ENCODE results near the gene CPN2. TPM values are rescaled to one million over a fixed set of nuclear protein-coding genes. Genes with fewer than 3 reads are reported as not detected.

CPN2 gene
- total and polyA plus RNA-seq, 2 of the 13 experiments (the other 11 are each of a cell fraction or from before 2014, with no cell fraction given) = 26.7 to 27.7 TPM

- peak; percentile 98 for TF ChIP-seq EEA1 (CRISPR knock-in tag; IDR thresholded peaks at IDR 0.05; ENCODE audit: borderline replicate concordance)
- TF ChIP-seq AGO1 (IDR thresholded peaks at IDR 0.05; ENCODE audit: low read depth, low read length, poor library complexity, severe bottlenecking) = no peak
- TF ChIP-seq SP2 (CRISPR knock-in tag; IDR thresholded peaks at IDR 0.05) = no peak
- TF ChIP-seq RNF219 (CRISPR knock-in tag; IDR thresholded peaks at IDR 0.05) = peak; percentile 97; the same call in 1 of the 2 replicates
- TF ChIP-seq RXRA (CRISPR knock-in tag; IDR thresholded peaks at IDR 0.05) = peak; percentile 71; the same call in 1 of the 2 replicates
- peak; percentile 48; the same call in 1 of the 2 replicates for TF ChIP-seq SMC3 (IDR thresholded peaks at IDR 0.05; ENCODE audit: low read length)
- no peak for TF ChIP-seq ZNF549 (CRISPR knock-in tag; IDR thresholded peaks at IDR 0.05)
- no peak for TF ChIP-seq SRF (IDR thresholded peaks at IDR 0.05; ENCODE audit: low read depth, low read length)
- peak; percentile 92; the same call in 1 of the 2 replicates for TF ChIP-seq PRMT3 (CRISPR knock-in tag; IDR thresholded peaks at IDR 0.05; ENCODE audit: borderline replicate concordance, low read depth)
- TF ChIP-seq HDAC1 (CRISPR knock-in tag; IDR thresholded peaks at IDR 0.05) = peak; percentile 72
- peak; percentile 48; the same call in 1 of the 2 replicates for TF ChIP-seq ZSCAN20 (CRISPR knock-in tag; IDR thresholded peaks at IDR 0.05; ENCODE audit: borderline replicate concordance)
- TF ChIP-seq RNF2 (conservative IDR thresholded peaks at IDR 0.05; ENCODE audit: low read depth) = peak; percentile 87
- no peak for TF ChIP-seq ZMAT5 (CRISPR knock-in tag; IDR thresholded peaks at IDR 0.05; ENCODE audit: borderline replicate concordance, low read depth)
- no peak for TF ChIP-seq PHB2 (IDR thresholded peaks at IDR 0.05; ENCODE audit: partially characterized antibody)
- peak; percentile 88 for TF ChIP-seq ARNT2 (CRISPR knock-in tag; IDR thresholded peaks at IDR 0.05; ENCODE audit: low read depth)
- 0 out of 2 replicates have a peak, but pooled peaks have one; percentile 19 for TF ChIP-seq THRA (CRISPR knock-in tag; IDR thresholded peaks at IDR 0.05; ENCODE audit: borderline replicate concordance)
- TF ChIP-seq ZNF589 (CRISPR knock-in tag; conservative IDR thresholded peaks at IDR 0.05) = peak; percentile 86; the same call in 1 of the 2 replicates
- peak; percentile 71; the same call in 1 of the 2 replicates for TF ChIP-seq KMT2A (CRISPR knock-in tag; IDR thresholded peaks at IDR 0.05)
- peak; percentile 44; the same call in 1 of the 2 replicates for TF ChIP-seq ZBTB20 (CRISPR knock-in tag; IDR thresholded peaks at IDR 0.05; ENCODE audit: borderline replicate concordance, low read depth)
- TF ChIP-seq SYNCRIP (IDR thresholded peaks at IDR 0.05; ENCODE audit: insufficient read depth, low read depth, low read length) = no peak
- TF ChIP-seq E2F2 (CRISPR knock-in tag; IDR thresholded peaks at IDR 0.05; ENCODE audit: borderline replicate concordance) = no peak
- TF ChIP-seq RFXANK (CRISPR knock-in tag; IDR thresholded peaks at IDR 0.05) = no peak
- peak; percentile 97 for TF ChIP-seq ZMAT3 (CRISPR knock-in tag; conservative IDR thresholded peaks at IDR 0.05)
- no peak for TF ChIP-seq ZNF10 (CRISPR knock-in tag; IDR thresholded peaks at IDR 0.05; ENCODE audit: borderline replicate concordance, low read depth)
- TF ChIP-seq NR2F6 (IDR thresholded peaks at IDR 0.05) = peak; percentile 49
- TF ChIP-seq NR2F6 (CRISPR knock-in tag; IDR thresholded peaks at IDR 0.05) = peak; percentile 30; the same call in 1 of the 2 replicates
Measured at GRCh38 chr3:194333212-194333980, 17.7 kb downstream of the CPN2 start (continued).
